ENCODE data around the gene TRAIP.
"Not testable (repeated sequence)": the region's sequence is repeated elsewhere in the genome, so short reads cannot be mapped to it uniquely, and the experiment has no call there.

The TRAIP gene

DNA sequence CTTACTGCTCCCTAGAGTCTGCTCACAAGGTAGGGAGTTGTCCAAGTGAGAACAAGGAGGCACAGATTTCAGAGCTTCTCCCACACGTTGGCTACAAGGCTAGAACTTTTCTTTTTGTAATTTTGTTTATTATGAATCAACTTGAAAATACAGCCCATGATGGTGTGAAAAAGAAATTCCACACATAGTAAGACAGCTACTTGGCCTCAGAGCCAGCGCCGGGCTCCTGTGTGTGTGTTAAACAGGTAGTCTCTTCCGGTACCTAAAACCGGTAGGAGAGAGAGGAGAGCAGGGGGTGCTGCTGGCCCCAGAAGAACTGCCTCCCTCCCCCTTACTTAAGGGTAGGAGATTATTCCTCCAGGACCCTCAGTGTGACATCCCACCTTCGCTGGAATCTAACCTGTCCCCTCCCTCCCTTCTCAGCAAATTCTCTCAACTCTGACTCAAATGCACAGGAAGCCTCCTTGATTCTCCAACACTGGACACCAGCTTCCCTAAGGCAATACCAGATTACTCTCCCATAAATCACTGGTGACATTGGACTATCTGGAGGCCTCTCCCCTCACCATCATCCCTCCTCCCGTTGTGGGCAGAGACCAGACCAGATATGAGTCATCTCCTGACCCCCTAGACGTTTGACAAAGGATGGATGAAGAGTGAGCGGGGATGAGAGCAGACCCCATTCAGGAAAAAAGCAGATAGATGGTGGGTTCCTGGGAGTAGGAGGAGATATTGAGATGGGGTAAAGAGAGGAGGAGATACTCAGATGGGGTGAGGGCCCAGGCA is 65.5 kb downstream of the TRAIP start:
- DNase-seq, result no peak

DNA sequence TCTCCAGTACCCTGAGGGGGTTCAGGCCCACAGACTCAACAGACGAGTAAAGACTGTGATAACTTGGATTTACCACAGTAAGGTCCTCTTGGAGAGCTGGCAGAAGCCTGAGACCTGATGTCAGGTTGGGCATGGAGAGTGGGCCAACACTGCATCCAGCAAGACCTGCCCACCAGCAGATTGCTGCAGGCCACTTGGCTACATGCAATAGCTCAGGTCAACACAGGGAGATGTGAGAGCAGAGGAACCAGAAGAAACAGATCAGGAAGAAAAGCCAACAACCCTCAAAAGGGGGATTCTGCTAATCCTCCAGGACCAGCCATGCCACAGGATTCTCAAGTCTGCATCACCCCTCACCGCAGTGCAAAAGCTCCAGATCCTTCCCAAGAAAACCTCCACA is 68.3 kb downstream of the TRAIP start:
- DNase-seq, result no peak

DNA sequence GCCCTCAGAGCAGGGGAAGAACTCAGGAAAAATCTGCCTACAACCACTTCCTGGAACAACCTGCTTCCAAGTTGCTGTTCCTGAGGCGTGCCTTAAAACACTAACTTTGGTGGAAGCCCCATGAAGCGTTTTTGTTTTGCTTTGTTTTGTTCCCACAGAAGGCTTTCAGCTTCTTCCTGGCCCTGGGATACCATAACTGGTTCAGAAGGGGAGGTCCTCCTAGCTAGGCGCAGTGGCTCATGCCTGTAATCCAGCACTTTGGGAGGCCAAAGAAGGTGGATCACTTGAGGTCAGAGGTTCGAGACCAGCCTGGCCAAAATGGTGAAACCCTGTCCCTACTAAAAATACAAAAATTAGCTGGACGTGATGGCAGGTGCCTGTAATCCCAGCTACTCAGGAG is 68.8 kb downstream of the TRAIP start:
- DNase-seq, result no peak

GRCh38 chr3:49787182-49787464 is 69.2 kb downstream of the TRAIP start:
- DNase-seq, result no peak

- DNase-seq, result peak; percentile 100
Observed at GRCh38 chr3:49786357-49787181, 69.8 kb downstream of the TRAIP start, which contains the start of gene IP6K1. IP6K1 (minus strand) TSS chr3:49786542; CDS start chr3:49748040, 38,502 bp downstream.

DNA sequence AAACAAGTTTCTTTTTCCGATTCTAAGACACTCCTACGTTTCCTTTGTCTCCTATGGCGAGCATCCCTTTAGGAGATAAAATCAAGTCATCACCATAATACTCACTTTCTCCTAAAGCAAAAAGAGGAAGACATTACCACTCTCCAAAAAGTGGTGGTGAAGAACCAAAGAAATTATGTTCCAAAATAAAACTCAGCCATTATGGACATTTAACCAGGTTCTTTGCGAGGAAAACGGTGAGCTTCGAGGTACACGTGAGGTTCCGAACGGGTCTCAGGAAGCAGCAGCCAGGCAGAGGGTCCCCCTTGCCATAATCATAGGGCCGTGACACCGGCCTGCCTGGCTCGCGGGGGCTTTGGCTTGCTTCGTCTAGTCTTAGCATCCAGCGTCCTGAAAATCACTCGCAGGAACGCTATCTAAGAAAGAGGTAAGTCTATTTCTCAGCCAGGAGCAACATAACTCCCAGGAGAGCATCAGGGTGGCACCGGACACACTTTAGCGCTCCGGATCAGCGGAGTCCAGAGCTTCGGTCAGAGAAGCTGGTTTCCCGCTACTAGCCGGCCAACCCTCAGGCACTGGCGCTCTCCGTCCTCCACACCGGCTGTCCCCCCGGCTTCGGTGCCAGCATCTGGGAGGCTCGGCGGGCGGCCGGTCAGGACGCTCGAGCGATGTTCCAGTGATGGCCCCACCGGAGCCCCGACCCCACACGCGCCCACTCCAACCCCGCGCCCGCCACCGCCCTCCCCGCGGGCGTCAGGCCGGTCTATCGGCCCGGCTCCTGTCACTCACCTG is 70.6 kb downstream of the TRAIP start:
- DNase-seq, result peak; percentile 65

GRCh38 chr3:49782277-49782676 is 74.1 kb downstream of the TRAIP start:
- not testable (repeated sequence) for DNase-seq

GRCh38 chr3:49781415-49782199 is 74.8 kb downstream of the TRAIP start:
- no peak for DNase-seq

DNA sequence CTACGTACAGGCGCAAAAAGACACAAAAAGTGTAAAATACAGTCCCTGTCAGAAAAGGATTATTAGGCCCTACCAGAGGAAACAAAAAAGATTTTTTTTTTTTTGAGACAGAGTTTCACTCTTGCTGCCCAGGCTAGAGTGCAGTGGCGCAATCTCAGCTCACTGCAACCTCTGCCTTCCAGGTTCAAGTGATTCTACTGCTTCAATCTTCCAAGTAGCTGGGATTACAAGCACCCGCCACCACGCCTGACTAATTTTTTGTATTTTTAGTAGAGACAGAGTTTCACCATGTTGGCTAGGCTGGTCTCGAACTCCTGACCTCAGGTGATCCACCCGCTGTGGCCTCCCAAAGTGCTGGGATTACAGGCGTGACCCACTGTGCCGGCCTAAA is 75.4 kb downstream of the TRAIP start:
- not testable (repeated sequence) for DNase-seq

DNA sequence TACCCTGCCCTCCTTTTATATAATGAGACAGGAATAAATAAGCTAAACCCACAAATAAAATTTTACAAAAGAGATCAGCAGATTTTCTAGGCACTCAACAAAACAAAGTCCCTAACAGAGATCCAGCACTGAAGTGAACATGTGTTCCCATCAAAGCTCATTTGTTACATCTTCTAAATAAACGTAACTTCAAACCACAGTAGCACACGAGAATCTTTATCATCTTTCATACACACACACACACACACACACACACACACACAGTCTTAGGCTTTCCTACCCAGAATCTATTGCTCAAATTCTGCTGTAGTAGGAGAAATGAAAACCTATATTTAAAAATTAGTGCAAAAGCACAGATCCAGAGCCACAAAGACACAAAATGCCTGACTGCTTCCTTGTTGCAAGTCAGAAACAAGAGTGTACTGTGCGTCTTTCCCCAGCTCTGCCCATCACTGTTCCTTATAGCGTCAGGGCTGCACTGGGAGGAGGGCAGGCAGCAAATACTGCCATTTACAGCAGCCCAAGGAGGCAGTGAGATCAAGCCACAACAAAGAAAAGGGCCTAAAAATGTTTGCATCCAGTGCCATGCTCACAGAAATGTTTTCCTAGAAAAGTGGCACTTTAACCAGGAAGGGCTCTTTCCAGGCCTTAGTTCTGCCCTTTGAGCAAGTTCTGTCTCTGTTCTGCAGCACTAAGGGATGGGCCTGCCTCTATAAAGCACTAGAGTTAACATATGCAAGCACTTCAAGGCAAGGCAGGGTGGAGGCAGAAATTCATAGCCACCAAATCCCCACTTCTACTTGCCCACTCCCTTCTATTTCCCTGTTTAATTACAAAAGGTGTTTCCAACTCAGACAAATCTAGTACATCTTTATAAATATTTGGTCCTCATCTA is 76.0 kb downstream of the TRAIP start:
- DNase-seq, result no peak

GRCh38 chr3:49779358-49780079 is 76.8 kb downstream of the TRAIP start:
- DNase-seq, result no peak
